ENCODE data around the gene GALNT11. TPM values are rescaled to one million over a fixed set of nuclear protein-coding genes. Genes with fewer than 3 reads are reported as not detected.

GALNT11 gene
- total RNA-seq, 1 experiment from 2014 or later, result 24.1 TPM

DNA sequence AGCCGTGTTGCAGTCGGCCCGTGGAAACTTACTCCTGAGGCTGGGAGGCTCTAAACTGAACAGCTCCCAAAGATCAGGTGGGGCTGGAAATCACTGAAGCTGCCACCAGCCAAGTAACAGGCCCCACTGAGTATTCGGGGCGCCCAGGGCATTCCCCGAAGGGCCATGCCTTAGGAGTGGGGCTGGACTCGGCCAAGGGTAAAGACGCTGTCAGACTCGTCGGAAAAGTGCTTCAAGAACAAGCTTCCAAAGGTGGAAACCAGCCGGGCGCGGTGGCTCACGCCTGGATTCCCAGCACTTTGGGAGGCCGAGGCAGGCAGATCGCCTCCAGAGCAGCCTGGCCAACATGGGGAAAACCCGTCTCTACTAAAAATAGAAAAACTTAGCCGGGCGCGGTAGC lies 102.8 kb downstream of the GALNT11 start:
- Histone ChIP-seq H4K20me1 (ENCODE audit: control insufficient read depth, insufficient read depth, insufficient read length) (no peaks in the 10 kb centered on the region), H3K4me1 (ENCODE audit: insufficient read depth, low read length) (no peaks in the 10 kb centered on the region), H3K14ac (ENCODE audit: insufficient read depth, low read length) (no peak overlapping the region), H3K27me3 (ENCODE audit: insufficient read depth, low read length) (no peaks in the 10 kb centered on the region), H4K8ac (replicated peaks; ENCODE audit: insufficient read length, low read depth, low read length) (no peak overlapping the region), H2BK5ac (ENCODE audit: insufficient read length, low read length) (no peak overlapping the region), H2AK5ac (ENCODE audit: insufficient read length, low read length) (no peak overlapping the region), H3T11ph (ENCODE audit: low read length) (no peak overlapping the region), H3K56ac (ENCODE audit: insufficient read length, low read depth, low read length) (no peak overlapping the region), H3K9ac (ENCODE audit: extremely low read depth, insufficient read length, low read length) (no peak overlapping the region), H2BK12ac (ENCODE audit: insufficient read length, low read depth, low read length) (no peak overlapping the region), H3K79me1 (ENCODE audit: insufficient read depth, low read depth, low read length, poor library complexity, severe bottlenecking) (no peaks in the 10 kb centered on the region), H2BK20ac (ENCODE audit: low read depth, low read length, poor library complexity, severe bottlenecking) (no peak overlapping the region), H4K91ac (ENCODE audit: insufficient read length, low read depth, low read length) (no peak overlapping the region), H3K18ac (ENCODE audit: insufficient read length, low read depth, low read length) (no peak overlapping the region), H3K27ac (ENCODE audit: insufficient read length, low read depth, low read length) (no peak overlapping the region), H3K4me2 (ENCODE audit: insufficient read depth, insufficient read length, low read length) (no peak overlapping the region), H3K79me2 (ENCODE audit: insufficient read depth, low read length) (no peaks in the 10 kb centered on the region), H3K23me2 (ENCODE audit: insufficient read length, low read depth, low read length, poor library complexity, severe bottlenecking) (no peaks in the 10 kb centered on the region), H2BK120ac (ENCODE audit: low read depth, low read length, poor library complexity, severe bottlenecking) (no peak overlapping the region), H3K9me3 (ENCODE audit: control insufficient read depth, low read depth, low read length) (no peaks in the 10 kb centered on the region), H4K5ac (ENCODE audit: insufficient read length, low read depth, low read length) (no peak overlapping the region), H3K23ac (ENCODE audit: insufficient read length, low read depth, low read length) (no peak overlapping the region), H2BK15ac (ENCODE audit: low read depth, low read length) (no peak overlapping the region), H2AFZ (ENCODE audit: low read length) (no peak overlapping the region), H3K4ac (ENCODE audit: low read depth, low read length) (no peak overlapping the region)
- Mint-ChIP-seq H3K27me3 (ENCODE audit: low read depth) (no peaks in the 10 kb centered on the region; the same call in 1 of the 2 replicates), H3K4me3 (no peak overlapping the region), H3K36me3 (ENCODE audit: insufficient read depth in 1 of 3, low read depth in 3 of 3) (peaks cover 26 to 57% (median 57%) of the 10 kb centered on the region in 3 experiments; a peak in 6 of 7 replicates), H3K9me3 (peaks cover 4 to 12% of the 10 kb centered on the region in 2 experiments; a peak in 4 of 5 replicates), H3K4me1 (peaks cover 5 to 6% of the 10 kb centered on the region in 2 experiments), H3K27ac (no peak overlapping the region; a peak in 1 of 7 replicates)
- no CpG with 5 or more reads among the region's 20 CpGs for WGBS (ENCODE audit: extremely low coverage, insufficient read length, low lambda C conversion rate)
- DNase-seq, result no peak
- no peak for TF ChIP-seq CTCF (conservative IDR thresholded peaks at IDR 0.05)
